ENCODE measurements around the gene MYLK. TPM values are rescaled to one million over a fixed set of nuclear protein-coding genes. Genes with fewer than 3 reads are reported as not detected.

The MYLK gene
- total and polyA plus RNA-seq, 4 donors: 17.1 to 158 (median 41.9) TPM

DNA sequence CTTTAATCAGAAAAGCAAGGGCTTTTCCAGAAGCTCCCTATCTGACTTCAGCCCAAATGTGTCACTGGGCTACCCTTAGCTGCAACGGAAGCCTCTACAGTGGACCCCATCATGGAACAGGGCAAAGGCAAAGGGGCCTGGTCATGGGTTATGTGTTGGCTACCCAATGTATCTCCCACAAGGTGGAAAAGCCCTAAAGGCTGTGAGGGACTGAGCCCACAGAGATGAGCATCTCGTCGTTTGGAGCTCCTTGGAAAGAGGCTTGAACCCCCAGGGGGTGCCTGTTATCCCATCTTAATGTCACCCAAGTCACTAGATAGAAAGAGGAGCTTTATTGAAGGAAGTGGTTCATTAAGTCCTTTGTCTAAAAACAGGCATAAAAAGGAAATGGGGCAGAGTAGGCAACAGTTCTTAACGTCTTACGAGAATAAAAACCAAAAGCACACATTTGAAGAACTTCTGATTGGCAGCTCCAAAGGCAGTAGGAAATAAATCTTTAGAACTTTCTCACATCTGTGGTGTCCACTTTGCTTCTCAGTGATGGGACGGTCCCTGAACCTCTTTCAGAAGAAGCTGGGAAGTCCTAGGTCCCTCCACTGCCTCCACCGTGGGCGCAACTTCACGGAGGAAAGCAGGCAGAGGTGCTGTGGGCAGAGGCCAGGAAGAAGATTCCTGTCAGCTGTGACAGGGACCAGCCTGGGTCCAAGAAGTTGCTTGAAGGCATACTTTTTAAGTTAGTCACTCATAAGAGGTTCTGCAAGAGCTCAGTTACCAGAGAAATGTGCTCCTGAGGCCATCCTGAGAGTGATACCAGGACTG is 93.7 kb downstream of the MYLK start (continued):
- TF ChIP-seq, protein P1, sequence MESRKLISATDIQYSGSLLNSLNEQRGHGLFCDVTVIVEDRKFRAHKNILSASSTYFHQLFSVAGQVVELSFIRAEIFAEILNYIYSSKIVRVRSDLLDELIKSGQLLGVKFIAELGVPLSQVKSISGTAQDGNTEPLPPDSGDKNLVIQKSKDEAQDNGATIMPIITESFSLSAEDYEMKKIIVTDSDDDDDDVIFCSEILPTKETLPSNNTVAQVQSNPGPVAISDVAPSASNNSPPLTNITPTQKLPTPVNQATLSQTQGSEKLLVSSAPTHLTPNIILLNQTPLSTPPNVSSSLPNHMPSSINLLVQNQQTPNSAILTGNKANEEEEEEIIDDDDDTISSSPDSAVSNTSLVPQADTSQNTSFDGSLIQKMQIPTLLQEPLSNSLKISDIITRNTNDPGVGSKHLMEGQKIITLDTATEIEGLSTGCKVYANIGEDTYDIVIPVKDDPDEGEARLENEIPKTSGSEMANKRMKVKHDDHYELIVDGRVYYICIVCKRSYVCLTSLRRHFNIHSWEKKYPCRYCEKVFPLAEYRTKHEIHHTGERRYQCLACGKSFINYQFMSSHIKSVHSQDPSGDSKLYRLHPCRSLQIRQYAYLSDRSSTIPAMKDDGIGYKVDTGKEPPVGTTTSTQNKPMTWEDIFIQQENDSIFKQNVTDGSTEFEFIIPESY (IDR thresholded peaks at IDR 0.05): no peak
- TF ChIP-seq NR2F2 (IDR thresholded peaks at IDR 0.05) (no peak), YY1 (IDR thresholded peaks at IDR 0.05) (no peak), RXRA (IDR thresholded peaks at IDR 0.05) (no peak), JUND (IDR thresholded peaks at IDR 0.05) (no peak), GABPA (IDR thresholded peaks at IDR 0.05 in 1 of 2, conservative IDR thresholded peaks at IDR 0.05 in 1 of 2) (no peak), TAF1 (conservative IDR thresholded peaks at IDR 0.05) (no peak), EGR1 (IDR thresholded peaks at IDR 0.05; ENCODE audit: low read depth in 2 of 2) (no peak), FOXA1 (IDR thresholded peaks at IDR 0.05) (no peak), HNF4A (conservative IDR thresholded peaks at IDR 0.05) (no peak)

DNA sequence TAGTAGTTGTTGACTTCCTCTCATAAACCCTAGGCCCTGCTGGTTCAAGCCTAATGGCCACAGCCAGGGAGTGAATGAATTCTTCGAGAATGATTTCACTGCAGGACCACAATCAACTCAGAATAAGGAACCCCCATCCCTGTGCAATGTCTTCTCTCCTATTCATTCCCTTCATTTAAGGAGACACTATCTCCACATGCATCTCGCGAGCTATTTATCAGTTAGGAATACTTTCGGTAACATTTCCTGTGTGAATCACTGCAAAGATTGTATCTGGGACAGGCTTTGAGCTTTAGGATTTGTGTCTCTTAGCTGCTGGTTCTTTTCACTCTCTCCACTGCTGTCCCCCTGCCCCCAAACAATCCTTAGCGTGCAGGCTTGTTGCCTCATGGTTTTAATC is 94.4 kb downstream of the MYLK start:
- Histone ChIP-seq H3K9me3 (ENCODE audit: control insufficient read depth in 4 of 4, low read length in 3 of 4) (no peaks in the 10 kb centered on the region), H3K27ac (ENCODE audit: low read depth in 1 of 2, low read length in 2 of 2) (no peak overlapping the region), H3K4me3 (ENCODE audit: low read depth in 1 of 3, low read length in 3 of 3) (no peak overlapping the region), H3K27me3 (ENCODE audit: control insufficient read depth in 4 of 4, insufficient read depth in 4 of 4, low read length in 3 of 4) (no peaks in the 10 kb centered on the region), H3K36me3 (ENCODE audit: control insufficient read depth in 4 of 4, insufficient read depth in 3 of 4, low read depth in 1 of 4, low read length in 3 of 4) (peaks cover 0 to 28% (median 9%) of the 10 kb centered on the region in 4 donors), H3K4me1 (ENCODE audit: control insufficient read depth in 4 of 4, insufficient read depth in 4 of 4, low read length in 3 of 4) (peaks cover 0 to 6% (median 2%) of the 10 kb centered on the region in 4 donors), H3K9ac (ENCODE audit: low read depth in 1 of 2, low read length in 2 of 2) (no peak overlapping the region)
- TF ChIP-seq RAD21 (IDR thresholded peaks at IDR 0.05): no peak
- DNase-seq (ENCODE audit: low spot score): no peak
- WGBS: 98% methylated on average over 5 of the region's 5 CpGs

DNA sequence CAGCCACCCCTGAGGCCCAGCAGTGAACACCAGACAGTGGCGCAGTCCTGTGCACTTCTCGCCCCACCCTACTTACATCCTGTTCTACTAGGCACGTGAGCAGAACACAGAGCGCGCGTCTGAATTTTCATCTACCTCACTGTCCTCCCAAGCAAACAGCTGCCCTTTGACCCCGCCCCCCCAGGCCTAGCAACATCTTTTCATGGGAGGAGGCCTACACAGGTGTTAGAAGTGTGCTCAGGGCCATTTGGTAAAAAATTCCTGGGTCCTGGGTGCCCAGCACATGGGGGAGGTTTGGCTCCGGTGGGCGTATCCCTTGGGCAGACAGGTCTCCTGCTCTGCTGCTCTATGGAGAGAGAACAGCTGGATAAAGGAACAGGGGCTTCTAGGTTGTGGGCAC is 95.0 kb downstream of the MYLK start:
- DNase-seq (ENCODE audit: low spot score): no peak
- WGBS: 95% methylated on average over 9 of the region's 9 CpGs
- Histone ChIP-seq H3K4me3 (ENCODE audit: low read depth in 1 of 3, low read length in 3 of 3) (no peak overlapping the region), H3K27ac (ENCODE audit: low read depth in 1 of 2, low read length in 2 of 2) (no peak overlapping the region), H3K4me1 (ENCODE audit: control insufficient read depth in 4 of 4, insufficient read depth in 4 of 4, low read length in 3 of 4) (peaks cover 2 to 10% (median 2%) of the 10 kb centered on the region in 4 donors), H3K27me3 (ENCODE audit: control insufficient read depth in 4 of 4, insufficient read depth in 4 of 4, low read length in 3 of 4) (no peaks in the 10 kb centered on the region), H3K36me3 (ENCODE audit: control insufficient read depth in 4 of 4, insufficient read depth in 3 of 4, low read depth in 1 of 4, low read length in 3 of 4) (peaks cover 0 to 28% (median 9%) of the 10 kb centered on the region in 4 donors), H3K9me3 (ENCODE audit: control insufficient read depth in 4 of 4, low read length in 3 of 4) (no peaks in the 10 kb centered on the region), H3K9ac (ENCODE audit: low read depth in 1 of 2, low read length in 2 of 2) (no peak overlapping the region)
- TF ChIP-seq, protein P2, sequence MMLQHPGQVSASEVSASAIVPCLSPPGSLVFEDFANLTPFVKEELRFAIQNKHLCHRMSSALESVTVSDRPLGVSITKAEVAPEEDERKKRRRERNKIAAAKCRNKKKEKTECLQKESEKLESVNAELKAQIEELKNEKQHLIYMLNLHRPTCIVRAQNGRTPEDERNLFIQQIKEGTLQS (IDR thresholded peaks at IDR 0.05): no peak
- TF ChIP-seq YY1 (IDR thresholded peaks at IDR 0.05) (no peak), GABPA (IDR thresholded peaks at IDR 0.05 in 1 of 2, conservative IDR thresholded peaks at IDR 0.05 in 1 of 2) (no peak), SP1 (IDR thresholded peaks at IDR 0.05) (no peak), NR2F2 (IDR thresholded peaks at IDR 0.05) (no peak), CTCF (IDR thresholded peaks at IDR 0.05; ENCODE audit: low read depth, low read length, missing input control) (no peak), JUND (IDR thresholded peaks at IDR 0.05) (no peak), MAX (IDR thresholded peaks at IDR 0.05) (no peak), REST (IDR thresholded peaks at IDR 0.05) (no peak), HNF4A (conservative IDR thresholded peaks at IDR 0.05) (no peak), FOXA1 (IDR thresholded peaks at IDR 0.05) (no peak), RXRA (IDR thresholded peaks at IDR 0.05) (no peak), FOXA2 (IDR thresholded peaks at IDR 0.05) (no peak), EGR1 (IDR thresholded peaks at IDR 0.05; ENCODE audit: low read depth in 2 of 2) (no peak), RAD21 (IDR thresholded peaks at IDR 0.05) (no peak), HNF4G (IDR thresholded peaks at IDR 0.05) (no peak)
- TF ChIP-seq, protein P1 (IDR thresholded peaks at IDR 0.05): no peak

Measured in liver (tissue), 9 donors.